Urinary bladder (tissue), 4 donors: ENCODE results near the gene SLC12A1. TPM values are rescaled to one million over a fixed set of nuclear protein-coding genes. Genes with fewer than 3 reads are reported as not detected.

ENCODE experiments used
- DNase-seq: peaks from one replicate; pipeline ENCODE4 v3.0.0-alpha.2; 2015; ENCODE audit errors: extremely low spot score
- H3K27ac ChIP-seq: one replicate; pipeline ENCODE4 v1.5.1; 2013; ENCODE audit warnings: low read depth, mild to moderate bottlenecking, moderate library complexity
- H3K36me3 ChIP-seq: one replicate; pipeline ENCODE4 v1.6.1; 2013; ENCODE audit warnings: mild to moderate bottlenecking, moderate library complexity; ENCODE audit not compliant: insufficient read depth
- H3K4me1 ChIP-seq: one replicate; pipeline ENCODE4 v1.6.1; 2013; ENCODE audit warnings: mild to moderate bottlenecking, moderate library complexity; ENCODE audit not compliant: insufficient read depth
- H3K4me3 ChIP-seq: one replicate; pipeline ENCODE4 v1.5.1; 2013; ENCODE audit warnings: low read depth, low read length
- WGBS: extraction: QIAGEN DNeasy Blood & Tissue Kit; methylation state at CpG from one replicate; pipeline ENCODE4 v1.1.7; 2013; 5-methylcytosine and 5-hydroxymethylcytosine counted together
- polyA plus RNA-seq: library from polyadenylated mRNA; stranded (reverse); fragments of 200-250 nt; gene quantifications from one replicate; pipeline ENCODE4 v1.2.3, GENCODE V29; 2013
- total RNA-seq: library from RNA; depleted of rRNA; stranded (reverse); fragments of >200 nt; gene quantifications from one replicate; pipeline ENCODE4 v1.2.3, GENCODE V29; 2014
- donor health status: healthy with polysubstance abuse.
- donor health status: healthy.

The SLC12A1 gene
- total and polyA plus RNA-seq, 2 donors, result 0.06 TPM; not detected in 1

DNA sequence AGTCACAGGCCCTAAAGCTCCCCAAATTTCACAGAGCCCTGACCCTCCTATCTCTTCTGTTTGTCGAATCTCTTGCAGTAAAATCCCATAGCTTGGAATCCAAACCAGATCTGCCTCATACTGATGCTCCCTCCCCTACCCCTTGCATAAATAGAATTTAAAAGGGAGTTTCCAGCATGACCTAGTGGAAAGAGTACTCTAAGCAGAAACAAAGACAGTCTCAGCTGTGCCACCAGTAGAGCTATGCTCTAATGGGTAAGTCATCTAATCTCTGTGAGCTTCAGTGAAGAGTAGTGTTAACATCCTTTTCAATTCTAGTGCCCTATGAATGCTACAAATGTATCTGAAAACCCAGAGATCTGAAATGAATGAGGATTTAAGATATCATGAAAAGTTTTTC lies 4.0 kb upstream of the SLC12A1 start:
- DNase-seq, result no peak
- H3K4me1 ChIP-seq, result no peaks in the 10 kb centered on the region
- no peak overlapping the region for H3K27ac ChIP-seq
- no peaks in the 10 kb centered on the region for H3K36me3 ChIP-seq
- 70% methylated on average over 1 of the region's 1 CpG for WGBS
- no peak overlapping the region for H3K4me3 ChIP-seq

DNA sequence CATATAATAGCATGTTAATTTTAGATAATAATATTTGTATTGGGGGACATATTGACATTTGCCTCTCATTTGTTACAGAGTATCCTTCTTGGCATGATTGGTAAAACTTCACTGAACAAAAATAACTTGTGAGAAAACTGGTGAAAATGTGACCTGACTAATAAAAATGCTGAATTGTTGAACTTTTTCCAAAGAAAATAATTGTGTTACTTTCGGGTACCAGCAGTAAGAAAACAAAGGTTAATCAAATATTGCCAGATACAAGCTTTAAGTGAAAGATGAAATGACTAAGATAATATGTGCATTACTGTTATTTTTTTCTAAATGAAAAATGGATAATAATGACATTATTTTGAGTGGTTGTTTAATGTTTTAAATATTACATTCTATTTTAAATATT lies 15.2 kb downstream of the SLC12A1 start:
- DNase-seq, result no peak
- Histone ChIP-seq H3K27ac (no peak overlapping the region), H3K4me1 (no peaks in the 10 kb centered on the region), H3K36me3 (no peaks in the 10 kb centered on the region), H3K4me3 (no peak overlapping the region)
- 64% methylated on average over 1 of the region's 1 CpG for whole genome bisulfite sequencing

DNA sequence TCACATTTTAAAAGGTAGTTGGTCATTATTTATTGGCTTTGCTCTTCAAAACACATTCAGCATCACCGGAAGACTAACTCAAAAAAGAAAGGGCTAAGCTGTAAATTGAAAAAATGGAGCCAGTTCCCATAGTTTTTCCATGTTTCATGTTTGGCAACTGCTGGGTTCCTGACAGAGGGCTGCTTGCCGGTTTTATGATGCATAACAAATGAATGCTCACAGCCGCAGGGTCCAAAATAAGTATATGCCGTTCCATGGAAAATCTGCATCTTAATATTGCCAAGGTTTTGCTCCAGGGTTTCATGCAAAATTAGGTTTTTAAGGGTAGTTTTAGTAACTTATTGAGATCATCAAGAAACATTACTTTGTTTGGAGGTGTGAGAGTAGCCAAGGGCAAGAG lies 15.8 kb downstream of the SLC12A1 start:
- Histone ChIP-seq H3K27ac (no peak overlapping the region), H3K36me3 (no peaks in the 10 kb centered on the region), H3K4me1 (no peaks in the 10 kb centered on the region), H3K4me3 (no peak overlapping the region)
- 74% methylated on average over 4 of the region's 4 CpGs for WGBS
- no peak for DNase-seq

DNA sequence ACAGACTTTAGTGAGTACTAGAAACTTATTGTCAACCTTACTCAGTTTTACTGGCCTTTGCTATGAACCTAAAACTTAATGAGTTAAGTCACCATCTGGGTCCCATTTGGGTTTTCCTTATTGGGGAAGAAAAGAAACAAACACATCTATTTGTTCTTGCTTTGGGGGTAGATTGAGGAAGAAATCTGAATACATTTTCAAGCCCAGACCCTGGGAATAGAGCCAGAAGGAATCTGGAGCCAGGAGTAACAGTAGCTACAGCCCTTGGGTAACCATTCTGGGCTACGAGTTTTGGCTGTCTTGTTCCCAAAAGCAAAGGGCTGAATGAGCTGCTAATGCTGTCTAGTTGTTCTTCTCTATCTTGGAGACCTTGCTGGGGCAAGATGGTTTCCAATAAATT lies 16.5 kb downstream of the SLC12A1 start:
- no peaks in the 10 kb centered on the region for H3K4me1 ChIP-seq
- no peaks in the 10 kb centered on the region for H3K36me3 ChIP-seq
- no peak overlapping the region for H3K4me3 ChIP-seq
- 36% methylated on average over 1 of the region's 1 CpG for WGBS
- H3K27ac ChIP-seq, result no peak overlapping the region
- no peak for DNase-seq

GRCh38 chr15:48225771-48226170 lies 19.7 kb downstream of the SLC12A1 start:
- H3K4me3 ChIP-seq, result no peak overlapping the region

DNA sequence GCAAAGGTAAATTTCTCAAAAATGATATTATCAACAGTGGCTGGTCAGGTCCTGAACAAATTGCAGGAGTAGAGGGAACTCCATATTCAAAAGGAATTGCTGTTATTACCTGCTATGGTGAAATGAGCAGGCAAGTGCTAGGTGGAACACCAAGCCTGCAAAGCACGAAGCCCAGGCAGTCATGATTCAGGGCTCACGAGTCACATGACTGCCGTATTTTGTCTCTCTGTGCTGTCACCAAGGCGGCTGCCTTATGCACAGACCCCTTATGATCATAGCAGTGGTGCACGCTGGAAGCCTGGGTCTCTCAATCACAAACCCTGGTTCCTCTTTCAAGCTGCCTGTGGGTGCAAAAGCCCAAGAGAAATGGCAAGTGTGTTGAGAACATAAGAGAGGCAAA lies 24.4 kb downstream of the SLC12A1 start:
- H3K36me3 ChIP-seq, result no peaks in the 10 kb centered on the region
- no peak overlapping the region for H3K4me3 ChIP-seq
- WGBS, result 78% methylated on average over 5 of the region's 5 CpGs
- no peak for DNase-seq
- no peaks in the 10 kb centered on the region for H3K4me1 ChIP-seq
- no peak overlapping the region for H3K27ac ChIP-seq

More at GRCh38 chr15:48225771-48226170, 19.7 kb downstream of the SLC12A1 start:
- WGBS, result 76% methylated on average over 3 of the region's 3 CpGs
- no peak overlapping the region for H3K27ac ChIP-seq
- no peak for DNase-seq
- no peaks in the 10 kb centered on the region for H3K4me1 ChIP-seq
- no peaks in the 10 kb centered on the region for H3K36me3 ChIP-seq

GRCh38 chr15:48233246-48233645 lies 27.1 kb downstream of the SLC12A1 start:
- no peak for DNase-seq
- Histone ChIP-seq H3K4me1 (no peaks in the 10 kb centered on the region), H3K36me3 (no peaks in the 10 kb centered on the region), H3K4me3 (no peak overlapping the region), H3K27ac (no peak overlapping the region)

- DNase-seq, result no peak
- Histone ChIP-seq H3K27ac (no peak overlapping the region), H3K4me3 (no peak overlapping the region), H3K36me3 (no peaks in the 10 kb centered on the region), H3K4me1 (no peaks in the 10 kb centered on the region)
- WGBS, result 93% methylated on average over 4 of the region's 4 CpGs
Observed at GRCh38 chr15:48239334-48239733, 33.2 kb downstream of the SLC12A1 start.

GRCh38 chr15:48242015-48242414 lies 35.9 kb downstream of the SLC12A1 start:
- no peaks in the 10 kb centered on the region for H3K4me1 ChIP-seq
- H3K36me3 ChIP-seq, result no peaks in the 10 kb centered on the region
- H3K27ac ChIP-seq, result no peak overlapping the region

GRCh38 chr15:48242535-48242934 lies 36.4 kb downstream of the SLC12A1 start:
- 92% methylated on average over 4 of the region's 4 CpGs for WGBS
- Histone ChIP-seq H3K4me3 (no peak overlapping the region), H3K27ac (no peak overlapping the region), H3K36me3 (no peaks in the 10 kb centered on the region), H3K4me1 (no peaks in the 10 kb centered on the region)
- no peak for DNase-seq

More at GRCh38 chr15:48242015-48242414, 35.9 kb downstream of the SLC12A1 start:
- H3K4me3 ChIP-seq, result no peak overlapping the region
- no peak for DNase-seq

DNA sequence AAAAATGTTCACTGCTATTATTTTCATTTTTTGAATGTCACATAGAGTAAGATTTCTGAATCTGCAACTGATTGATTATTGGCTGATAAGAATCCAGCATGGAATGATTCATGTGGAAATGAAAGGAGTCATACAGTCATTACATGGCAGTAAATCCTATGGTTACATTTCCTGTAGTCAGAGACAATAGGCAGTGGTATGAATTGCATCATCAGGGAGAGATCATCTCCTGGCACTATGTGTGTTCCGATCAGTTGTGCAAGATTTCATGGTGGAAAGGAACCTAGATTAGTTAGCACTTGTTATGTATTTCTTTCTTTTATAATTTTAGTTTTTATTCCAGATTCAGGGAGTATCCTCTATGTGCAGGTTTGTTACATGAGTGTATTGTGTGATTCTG lies 38.8 kb downstream of the SLC12A1 start:
- no peak for DNase-seq

GRCh38 chr15:48248414-48248813 lies 42.3 kb downstream of the SLC12A1 start:
- whole genome bisulfite sequencing, result 63% methylated on average over 5 of the region's 5 CpGs
- Histone ChIP-seq H3K4me1 (no peaks in the 10 kb centered on the region), H3K36me3 (no peaks in the 10 kb centered on the region), H3K27ac (no peak overlapping the region), H3K4me3 (no peak overlapping the region)
- DNase-seq, result no peak

More for the DNA sequence above, 38.8 kb downstream of the SLC12A1 start:
- no peak overlapping the region for H3K27ac ChIP-seq
- WGBS, result 80% methylated on average over 1 of the region's 1 CpG
- no peaks in the 10 kb centered on the region for H3K4me1 ChIP-seq
- no peak overlapping the region for H3K4me3 ChIP-seq
- H3K36me3 ChIP-seq, result no peaks in the 10 kb centered on the region

GRCh38 chr15:48250640-48251076 lies 44.6 kb downstream of the SLC12A1 start:
- DNase-seq, result peak; percentile 18

GRCh38 chr15:48253172-48253571 lies 47.1 kb downstream of the SLC12A1 start:
- no peak for DNase-seq
- WGBS, result 52% methylated on average over 4 of the region's 4 CpGs
- no peak overlapping the region for H3K27ac ChIP-seq

More at GRCh38 chr15:48250640-48251076, 44.6 kb downstream of the SLC12A1 start:
- WGBS, result 36% methylated on average over 6 of the region's 6 CpGs
- no peak overlapping the region for H3K27ac ChIP-seq
- H3K4me3 ChIP-seq, result no peak overlapping the region
- H3K36me3 ChIP-seq, result no peaks in the 10 kb centered on the region
- no peaks in the 10 kb centered on the region for H3K4me1 ChIP-seq

DNA sequence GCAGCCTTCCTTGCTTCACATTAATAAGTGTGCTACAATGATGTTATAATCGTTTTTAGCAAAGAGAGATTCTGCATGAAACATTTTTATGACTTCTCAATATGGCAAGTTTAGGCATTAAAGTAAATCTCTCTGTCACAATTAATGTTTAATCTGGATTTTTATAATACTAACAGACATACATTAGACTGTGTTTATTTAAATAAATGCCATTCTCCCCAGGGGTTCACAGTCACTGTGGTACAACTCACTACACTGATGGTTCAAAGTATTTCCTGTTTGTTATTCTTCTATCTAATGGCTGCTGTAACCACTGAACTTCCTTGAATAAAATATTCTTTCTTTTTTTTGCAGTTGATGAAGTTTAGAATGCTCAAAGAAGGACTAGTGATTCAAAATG lies 59.0 kb downstream of the SLC12A1 start:
- no peaks in the 10 kb centered on the region for H3K36me3 ChIP-seq
- H3K4me1 ChIP-seq, result no peaks in the 10 kb centered on the region
- 23% methylated on average over 1 of the region's 1 CpG for WGBS

More at GRCh38 chr15:48253172-48253571, 47.1 kb downstream of the SLC12A1 start:
- H3K36me3 ChIP-seq, result no peaks in the 10 kb centered on the region
- H3K4me1 ChIP-seq, result no peaks in the 10 kb centered on the region
- H3K4me3 ChIP-seq, result no peak overlapping the region

More for the DNA sequence above, 59.0 kb downstream of the SLC12A1 start:
- Histone ChIP-seq H3K27ac (no peak overlapping the region), H3K4me3 (no peak overlapping the region)
- DNase-seq, result no peak
